ENCODE results near the gene CENPU.

The CENPU gene

GRCh38 chr4:184647266-184648053, 86.4 kb downstream of the CENPU start:
- no peak for TF ChIP-seq CTCF (IDR thresholded peaks at IDR 0.05; ENCODE audit: low read depth, low read length)
- DNase-seq (ENCODE audit: extremely low read depth, low read depth): no peak

- TF ChIP-seq CTCF (IDR thresholded peaks at IDR 0.05; ENCODE audit: low read depth, low read length): no peak
- no peak for DNase-seq (ENCODE audit: extremely low read depth, low read depth)
Measured at GRCh38 chr4:184645904-184646610, 87.8 kb downstream of the CENPU start.

- no peak for DNase-seq (ENCODE audit: extremely low read depth, low read depth)
- no peak for TF ChIP-seq CTCF (IDR thresholded peaks at IDR 0.05; ENCODE audit: low read depth, low read length)
Measured at GRCh38 chr4:184644553-184645307, 89.2 kb downstream of the CENPU start.

Measured in AG09319 (cell line).